Epithelial cell of esophagus (primary cell): ENCODE results near the gene RAB3GAP2.
A peak's percentile ranks its signal among the peaks of the same experiment; 100 is the strongest.

Source experiments
- DNase-seq: peaks from one replicate; pipeline ENCODE4 v3.0.0; 2010; ENCODE audit warnings: low read depth
- H3K4me3 ChIP-seq: 2 replicates; pipeline ENCODE4 v1.5.1; 2011; ENCODE audit warnings: mild to moderate bottlenecking, low read length, control low read depth
- CTCF ChIP-seq: IDR thresholded peaks from 2 replicates; pipeline ENCODE4 v1.5.1; 2011; ENCODE audit warnings: low read depth, mild to moderate bottlenecking, low read length, control low read depth, inconsistent platforms; ENCODE audit not compliant: insufficient read depth; ENCODE audit errors: missing control alignments

The RAB3GAP2 gene

GRCh38 chr1:220283625-220284024 lies 11.4 kb upstream of the RAB3GAP2 start:
- no peak for TF ChIP-seq CTCF
- no peak overlapping the region for H3K4me3 ChIP-seq
- no peak for DNase-seq

GRCh38 chr1:220281159-220281574 lies 8.9 kb upstream of the RAB3GAP2 start:
- H3K4me3 ChIP-seq, result no peak overlapping the region
- TF ChIP-seq CTCF, result peak; percentile 72
- peak; percentile 72 for DNase-seq

- DNase-seq, result no peak
- no peak overlapping the region for H3K4me3 ChIP-seq
- TF ChIP-seq CTCF, result no peak
Measured at GRCh38 chr1:220280249-220280648, 8.0 kb upstream of the RAB3GAP2 start.

- TF ChIP-seq CTCF, result no peak
- no peak for DNase-seq
- no peak overlapping the region for H3K4me3 ChIP-seq
Measured at GRCh38 chr1:220278991-220279390, 6.7 kb upstream of the RAB3GAP2 start.

- no peak overlapping the region for H3K4me3 ChIP-seq
- no peak for DNase-seq
- no peak for TF ChIP-seq CTCF
Measured at GRCh38 chr1:220275430-220275829, 3.2 kb upstream of the RAB3GAP2 start.

GRCh38 chr1:220274251-220274855 lies 2.1 kb upstream of the RAB3GAP2 start:
- H3K4me3 ChIP-seq, result no peak overlapping the region
- TF ChIP-seq CTCF, result no peak
- peak; percentile 30 for DNase-seq

GRCh38 chr1:220272841-220273090 lies 513 bp upstream of the RAB3GAP2 start:
- DNase-seq, result no peak
- H3K4me3 ChIP-seq, result peak overlapping the region; percentile 92
- no peak for TF ChIP-seq CTCF
